A549 treated with AZD9567 at 1 μM for 4 hours (cell line): ENCODE data around the gene CFAP74. TPM values are rescaled to one million over a fixed set of nuclear protein-coding genes. Genes with fewer than 3 reads are reported as not detected.

ENCODE experiments used
- total RNA-seq: library from RNA; stranded (reverse); fragments of 200-300 nt; extraction: Qiagen RNA extraction; gene quantifications from 5 replicates; pipeline ENCODE4 v1.2.3, GENCODE V29; 2022; ENCODE audit not compliant: insufficient read depth

The CFAP74 gene, protein sequence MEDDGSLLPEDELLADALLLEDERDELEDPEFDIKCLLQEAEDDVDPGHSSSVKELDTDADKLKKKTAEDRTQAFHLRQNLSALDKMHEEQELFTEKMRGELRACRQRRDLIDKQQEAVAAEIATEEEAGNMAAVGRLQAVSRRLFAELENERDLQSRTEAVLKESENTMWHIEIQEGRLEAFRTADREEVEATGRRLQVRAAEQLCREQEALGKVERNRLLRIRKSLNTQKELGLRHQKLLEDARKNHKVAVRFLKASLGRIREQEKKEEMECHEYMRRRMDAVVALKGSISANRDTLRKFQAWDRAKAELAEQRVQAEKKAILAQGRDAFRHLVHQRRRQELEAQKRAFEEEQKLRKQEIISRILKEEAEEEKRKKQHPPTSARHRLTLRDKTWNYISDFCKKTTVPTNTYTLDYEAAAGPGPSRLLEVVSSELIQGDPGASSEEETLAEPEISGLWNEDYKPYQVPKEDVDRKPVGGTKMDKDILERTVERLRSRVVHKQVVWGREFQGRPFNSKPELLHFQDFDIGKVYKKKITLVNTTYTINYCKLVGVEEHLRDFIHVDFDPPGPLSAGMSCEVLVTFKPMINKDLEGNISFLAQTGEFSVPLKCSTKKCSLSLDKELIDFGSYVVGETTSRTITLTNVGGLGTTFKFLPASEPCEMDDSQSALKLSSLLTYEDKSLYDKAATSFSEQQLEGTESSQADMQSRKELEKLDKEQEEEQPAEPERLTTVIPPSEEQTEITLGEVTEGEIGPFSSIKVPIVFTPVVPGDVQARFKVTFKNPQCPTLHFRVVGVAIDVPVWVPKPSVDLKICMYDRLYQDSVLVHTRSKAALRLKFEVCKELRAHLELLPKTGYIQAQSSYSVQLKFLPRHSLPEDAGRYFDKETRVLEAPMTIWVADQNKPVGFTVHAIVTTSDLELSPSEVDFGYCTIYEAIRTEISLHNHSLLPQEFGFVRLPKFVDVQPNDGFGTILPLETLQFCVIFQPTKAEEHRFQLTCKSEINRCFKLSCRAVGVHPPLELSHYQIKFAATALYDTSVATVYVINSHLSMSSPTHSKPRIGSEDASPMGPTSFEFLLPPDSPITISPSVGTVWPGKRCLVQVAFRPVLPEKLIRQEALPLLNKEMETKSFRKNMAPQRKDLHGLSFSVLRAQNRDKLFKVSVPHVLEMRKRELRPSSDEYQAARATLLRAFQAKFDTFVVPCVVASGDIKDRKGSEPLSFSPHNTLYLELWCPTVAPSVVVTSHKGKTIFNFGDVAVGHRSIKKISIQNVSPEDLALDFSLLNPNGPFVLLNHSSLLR (N-terminal part only)
- 0.03 TPM in 1 of 5 replicates, not detected in the others for total RNA-seq

DNA sequence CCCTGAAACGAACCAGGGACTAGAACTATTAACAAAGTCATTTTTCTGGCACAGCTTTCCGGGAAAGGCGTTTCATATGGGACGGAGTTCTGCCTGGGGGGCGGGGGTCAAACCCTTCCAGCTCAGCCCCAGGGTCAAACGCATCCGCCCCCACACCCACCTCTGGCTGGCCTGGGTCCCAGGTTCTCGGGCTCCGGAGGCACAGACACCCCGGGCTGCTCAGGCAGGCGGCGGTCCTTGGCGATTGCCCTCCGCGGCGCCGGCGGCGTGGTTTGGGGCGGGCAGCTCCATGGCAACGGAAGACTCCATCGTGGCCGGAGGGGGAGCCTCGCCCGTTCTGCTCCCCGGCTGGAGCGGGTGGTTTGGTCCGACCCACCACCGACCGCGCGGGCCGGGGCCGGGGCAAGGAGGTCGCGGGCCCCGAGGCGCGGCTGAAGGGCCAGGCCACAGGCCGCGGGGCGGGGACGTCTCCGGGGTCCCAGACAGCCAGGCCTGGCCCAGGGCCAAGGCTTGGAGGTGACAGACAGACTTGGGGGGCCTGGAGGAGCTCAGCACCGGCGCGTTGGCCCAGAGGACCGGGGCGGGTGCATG, at the start of gene CFAP74:
CFAP74 (minus strand) TSS at position 246 of the 591 bp plus-strand sequence. CDS start 12,830 bp downstream, outside the sequence.

DNA sequence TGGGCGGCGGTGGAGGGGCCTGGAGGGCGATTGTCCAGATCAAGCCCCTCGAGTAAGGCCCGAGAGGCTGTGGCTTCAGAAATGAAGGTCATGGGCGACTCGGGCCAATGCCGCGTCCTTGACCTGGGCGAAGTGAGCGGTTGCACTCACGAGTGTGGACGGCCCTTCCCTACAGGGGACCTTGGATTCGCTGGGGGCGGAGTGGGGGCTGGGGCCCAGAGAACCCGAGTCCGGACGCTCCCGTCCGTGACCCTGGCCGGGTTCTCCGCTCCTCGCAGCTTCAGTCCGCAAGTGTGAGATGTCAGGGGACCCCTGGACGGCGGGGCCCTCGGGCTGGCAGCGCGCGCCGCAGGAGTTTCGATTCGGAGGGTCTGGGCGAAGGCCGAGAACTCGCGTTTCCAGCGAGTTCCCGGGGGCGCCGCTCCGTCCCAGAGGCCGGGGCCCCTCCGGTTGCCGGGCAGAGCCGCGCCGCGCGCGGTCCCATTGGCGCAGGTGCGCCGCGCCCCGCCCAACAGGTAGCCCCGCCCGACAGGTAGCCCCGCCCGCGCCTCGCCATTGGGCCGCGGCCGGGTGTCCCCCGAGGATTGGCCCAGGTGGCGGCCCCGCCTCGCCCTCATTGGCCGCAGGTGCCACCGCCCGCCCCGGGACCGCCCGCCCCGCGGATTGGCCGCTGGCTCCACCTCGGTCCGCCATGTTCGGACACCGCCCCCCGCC, 46.3 kb upstream of the CFAP74 start, which contains the start of gene PRKCZ:
PRKCZ (plus strand) TSS at position 694 of the 714 bp plus-strand sequence. CDS start 220 bp downstream, outside the sequence.

DNA sequence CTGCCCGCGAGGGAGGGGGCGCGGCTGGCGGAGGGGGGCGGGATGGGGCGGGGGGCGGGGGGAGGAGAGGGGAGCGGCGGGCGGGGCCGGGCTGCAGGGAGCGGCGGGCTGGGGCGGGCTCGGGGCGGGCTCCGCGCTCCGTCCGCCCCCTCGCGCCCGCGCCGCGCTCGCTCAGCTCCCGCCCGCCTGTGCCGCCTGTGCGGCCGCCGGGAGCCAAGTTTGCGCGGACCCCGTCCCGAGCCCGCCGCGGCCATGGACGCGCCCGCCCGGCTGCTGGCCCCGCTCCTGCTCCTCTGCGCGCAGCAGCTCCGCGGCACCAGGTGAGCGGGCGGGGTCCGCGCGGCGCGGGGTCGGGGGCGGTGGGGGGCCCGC, 15.6 kb upstream of the CFAP74 start, which contains the start of gene GABRD:
GABRD (plus strand) TSS at position 174 of the 372 bp plus-strand sequence; CDS start at position 253, 79 bp downstream.

DNA sequence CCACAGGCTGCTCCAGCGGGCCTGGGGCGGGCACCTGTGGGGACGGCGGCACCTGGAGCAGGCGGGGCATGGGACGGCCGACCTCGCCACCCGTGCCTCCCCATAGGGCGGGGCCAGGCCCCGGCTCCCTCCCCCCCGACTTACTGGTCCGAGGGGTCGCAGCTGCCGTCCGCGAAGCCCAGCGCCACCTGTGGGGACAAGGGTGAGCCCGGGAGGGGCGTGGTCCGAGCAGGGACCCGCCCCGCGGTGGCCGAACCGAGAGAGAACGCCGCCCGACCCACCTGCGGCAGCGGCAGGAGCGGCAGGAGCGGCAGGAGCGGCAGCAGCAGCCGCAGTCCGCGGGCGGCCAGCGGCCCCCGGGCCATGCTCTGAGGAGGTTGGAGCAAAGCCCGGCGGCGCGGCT, 84.7 kb downstream of the CFAP74 start, which contains the start of gene TMEM52:
TMEM52 (minus strand) TSS at position 379 of the 403 bp plus-strand sequence; CDS start at position 365, 14 bp downstream.

DNA sequence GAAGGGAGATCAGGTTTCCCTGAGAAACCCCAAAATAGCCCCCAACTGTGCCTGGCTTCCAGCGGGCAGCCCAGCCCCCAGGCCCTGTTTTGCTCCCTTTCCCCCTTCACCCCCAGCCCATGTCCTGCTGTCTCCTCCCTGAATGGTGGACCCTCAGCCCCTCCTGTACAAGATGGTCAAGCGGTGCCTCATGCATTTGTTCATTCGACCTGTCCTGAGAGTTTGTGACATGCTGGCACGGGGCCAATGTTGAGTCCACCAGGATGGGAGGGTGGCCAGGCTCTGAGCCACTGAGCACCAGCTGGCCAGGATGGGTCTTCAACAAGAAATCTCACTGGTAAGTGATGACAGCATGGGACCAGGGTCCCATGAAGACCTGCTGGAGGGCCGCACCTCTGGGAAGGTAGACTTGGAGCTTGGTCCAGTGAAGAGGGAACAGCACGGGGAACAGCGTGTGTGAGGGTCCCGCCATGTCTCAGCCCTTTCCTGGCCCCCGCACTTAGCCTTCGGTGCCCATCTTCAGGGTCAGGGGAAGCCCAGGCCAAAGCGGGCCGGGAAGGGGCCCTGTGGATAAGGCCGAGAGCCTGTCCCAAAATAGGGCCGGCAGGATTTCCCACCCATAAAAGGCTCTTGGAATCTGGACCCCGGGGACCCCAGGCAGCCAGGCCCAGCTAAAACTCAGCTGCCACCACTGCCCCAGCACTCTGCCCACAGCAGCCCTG, 88.5 kb downstream of the CFAP74 start, which contains the start of gene CALML6:
CALML6 (plus strand) TSS at position 290 of the 722 bp plus-strand sequence; CDS start at position 311, 21 bp downstream.

DNA sequence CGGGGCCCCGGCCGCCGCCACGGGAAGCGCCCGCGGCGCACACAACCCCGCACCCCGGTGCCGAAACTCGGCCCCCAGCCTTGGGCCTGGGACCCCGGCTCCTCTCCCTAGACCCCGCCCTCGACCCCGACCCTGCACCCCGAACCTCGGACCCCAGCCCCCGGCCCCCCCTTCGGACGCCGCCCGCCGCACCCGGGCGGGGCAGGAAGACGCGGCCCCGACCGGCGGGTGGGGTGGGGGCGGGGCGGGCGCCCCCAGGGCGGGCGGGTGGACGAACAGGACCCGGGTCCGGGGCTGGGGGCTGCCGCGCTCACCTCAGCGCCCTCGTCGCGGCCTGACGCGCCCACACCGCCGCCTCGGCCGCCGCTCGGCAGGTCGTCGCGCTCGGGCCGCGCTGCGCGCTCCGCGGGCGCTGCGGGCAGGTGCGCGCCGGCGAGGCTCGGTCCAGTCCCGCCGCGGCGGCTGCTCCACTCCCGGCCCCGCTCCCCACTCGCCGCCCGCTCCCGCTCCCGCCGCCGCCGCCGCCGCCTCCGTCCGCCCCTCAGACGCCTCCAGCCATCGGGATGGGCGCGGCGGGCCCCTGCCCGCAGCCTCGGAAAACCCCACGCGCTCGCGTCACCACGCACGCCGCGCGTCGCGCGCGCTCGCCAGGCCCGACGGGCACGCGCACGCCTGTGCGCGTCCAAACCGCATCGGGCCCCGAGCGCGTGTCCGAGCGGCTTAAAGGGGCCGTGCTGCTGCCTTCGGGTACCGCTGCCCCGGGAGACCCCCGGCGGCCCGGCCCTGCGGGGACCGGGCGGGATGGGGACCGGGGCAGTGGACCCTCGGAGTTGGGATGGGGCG, 112.9 kb downstream of the CFAP74 start, which contains the start of gene GNB1:
GNB1 (minus strand) TSS at position 582 of the 843 bp plus-strand sequence. CDS start 65,634 bp downstream, outside the sequence.

Other genes with a start within 250 kb of the CFAP74 start
- gene NADK, start 225.3 kb downstream of the CFAP74 start, total RNA-seq: 29.5 to 43.4 TPM (median 41.6 TPM) in 5 replicates
- 178 to 303 TPM (median 196 TPM) in 5 replicates for gene GNB1, start 112.7 kb downstream of the CFAP74 start, total RNA-seq
- 0.16 to 0.42 TPM (median 0.19 TPM) in 4 of 5 replicates, not detected in the other for gene CALML6, start 88.5 kb downstream of the CFAP74 start, total RNA-seq
- 1.1 to 1.7 TPM (median 1.2 TPM) in 4 of 5 replicates, not detected in the other for gene TMEM52, start 84.5 kb downstream of the CFAP74 start, total RNA-seq
- gene GABRD, start 15.6 kb upstream of the CFAP74 start, total RNA-seq: 0.28 to 0.50 TPM (median 0.37 TPM) in 4 of 5 replicates, not detected in the other
- 7.9 to 10.7 TPM (median 9.9 TPM) in 5 replicates for gene PRKCZ, start 46.6 kb upstream of the CFAP74 start, total RNA-seq
- gene FAAP20, start 191.0 kb upstream of the CFAP74 start, total RNA-seq: 42.1 to 57.3 TPM (median 56.1 TPM) in 5 replicates
- gene SKI, start 224.5 kb upstream of the CFAP74 start, total RNA-seq: 26.2 to 28.0 TPM (median 26.9 TPM) in 5 replicates